Breast epithelium (tissue), 3 donors: ENCODE results near the gene ADIPOR1.

Experiments used
- POLR2A ChIP-seq: fragments of 450-650 bp; IDR thresholded peaks from one replicate; pipeline ENCODE4 v1.6.1; 2016; ENCODE audit warnings: antibody characterized with exemption, mild to moderate bottlenecking, moderate library complexity
- POLR2AphosphoS5 ChIP-seq, 3 donors: sonication (generic); formaldehyde crosslinking; IDR thresholded peaks; one replicate each; pipeline ENCODE4 v1.6.1; 2017; ENCODE audit warnings: antibody characterized with exemption in 3 of 3
- TF ChIP-seq, protein P1 (sequence below), 3 donors: fragments of 450-650 bp; IDR thresholded peaks; one replicate each; pipeline ENCODE4 v1.5.1; 2016 to 2017; ENCODE audit warnings: antibody characterized with exemption in 3 of 3, mild to moderate bottlenecking in 3 of 3, moderate library complexity in 3 of 3

DNA sequence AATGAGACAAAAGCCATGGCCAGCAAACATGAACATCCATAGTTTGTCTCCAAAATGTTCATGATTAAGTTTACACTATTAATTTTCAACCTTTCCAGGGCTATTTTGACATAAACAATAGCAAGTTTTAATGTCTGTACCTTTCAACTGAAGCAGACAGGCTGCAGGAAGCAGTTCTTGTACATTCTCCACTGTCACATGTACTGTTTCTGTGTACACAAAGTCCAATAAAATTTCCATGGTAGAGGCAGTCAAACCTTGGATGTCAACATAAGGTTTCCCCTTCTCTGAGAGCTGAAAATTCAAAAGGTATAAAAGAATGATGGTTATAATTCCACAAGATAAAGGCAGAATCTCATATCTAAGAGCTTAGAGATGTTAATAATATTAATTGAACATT, 38.5 kb downstream of the ADIPOR1 start:
- TF ChIP-seq POLR2AphosphoS5 (IDR thresholded peaks at IDR 0.05) (no peak), POLR2A (no peak)
- TF ChIP-seq, protein P1, sequence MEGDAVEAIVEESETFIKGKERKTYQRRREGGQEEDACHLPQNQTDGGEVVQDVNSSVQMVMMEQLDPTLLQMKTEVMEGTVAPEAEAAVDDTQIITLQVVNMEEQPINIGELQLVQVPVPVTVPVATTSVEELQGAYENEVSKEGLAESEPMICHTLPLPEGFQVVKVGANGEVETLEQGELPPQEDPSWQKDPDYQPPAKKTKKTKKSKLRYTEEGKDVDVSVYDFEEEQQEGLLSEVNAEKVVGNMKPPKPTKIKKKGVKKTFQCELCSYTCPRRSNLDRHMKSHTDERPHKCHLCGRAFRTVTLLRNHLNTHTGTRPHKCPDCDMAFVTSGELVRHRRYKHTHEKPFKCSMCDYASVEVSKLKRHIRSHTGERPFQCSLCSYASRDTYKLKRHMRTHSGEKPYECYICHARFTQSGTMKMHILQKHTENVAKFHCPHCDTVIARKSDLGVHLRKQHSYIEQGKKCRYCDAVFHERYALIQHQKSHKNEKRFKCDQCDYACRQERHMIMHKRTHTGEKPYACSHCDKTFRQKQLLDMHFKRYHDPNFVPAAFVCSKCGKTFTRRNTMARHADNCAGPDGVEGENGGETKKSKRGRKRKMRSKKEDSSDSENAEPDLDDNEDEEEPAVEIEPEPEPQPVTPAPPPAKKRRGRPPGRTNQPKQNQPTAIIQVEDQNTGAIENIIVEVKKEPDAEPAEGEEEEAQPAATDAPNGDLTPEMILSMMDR (IDR thresholded peaks at IDR 0.05) = no peak
